Measurements from ENCODE around the gene ERC2. TPM values are rescaled to one million over a fixed set of nuclear protein-coding genes. Genes with fewer than 3 reads are reported as not detected.

ERC2 gene
- total RNA-seq, 4 donors from 2014 or later, result 0.81 to 2.9 (median 1.6) TPM

DNA sequence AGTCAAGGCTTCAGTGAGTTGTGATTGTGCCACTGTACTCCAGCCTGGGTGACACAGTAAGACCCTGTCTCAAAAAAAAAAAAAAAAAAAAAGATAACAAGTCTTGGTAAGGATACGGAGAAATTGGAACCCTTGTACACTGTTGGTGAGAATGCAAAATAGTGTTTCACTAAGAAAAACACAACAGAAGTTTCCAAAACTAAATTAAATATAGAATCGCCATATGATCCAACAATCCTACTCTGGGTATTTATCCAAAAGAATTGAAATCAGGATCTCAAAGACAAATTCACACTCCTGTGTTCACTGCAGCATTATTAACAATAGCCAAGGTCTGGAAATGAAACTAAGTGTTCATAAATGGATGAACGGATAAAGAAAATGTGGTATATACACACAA lies 149.4 kb downstream of the ERC2 start:
- ATAC-seq, result no peak
- H3K4me1 ChIP-seq, result peaks cover 0 to 17% (median 0%) of the 10 kb centered on the region in 3 donors
- no peaks in the 10 kb centered on the region for H3K36me3 ChIP-seq
- H3K27me3 ChIP-seq, result no peaks in the 10 kb centered on the region
- H3K4me3 ChIP-seq, result no peak overlapping the region
- H3K27ac ChIP-seq, result no peak overlapping the region
- WGBS, 2 donors (ENCODE audit: low coverage in 1 of 2), result 76% methylated on average over 3 of the region's 3 CpGs; no CpG with 5 or more reads in 1 of the 2 donors
- TF ChIP-seq POLR2AphosphoS5 (IDR thresholded peaks at IDR 0.05) (no peak), EP300 (IDR thresholded peaks at IDR 0.05) (no peak), POLR2A (IDR thresholded peaks at IDR 0.05) (no peak)
- TF ChIP-seq, protein P1, sequence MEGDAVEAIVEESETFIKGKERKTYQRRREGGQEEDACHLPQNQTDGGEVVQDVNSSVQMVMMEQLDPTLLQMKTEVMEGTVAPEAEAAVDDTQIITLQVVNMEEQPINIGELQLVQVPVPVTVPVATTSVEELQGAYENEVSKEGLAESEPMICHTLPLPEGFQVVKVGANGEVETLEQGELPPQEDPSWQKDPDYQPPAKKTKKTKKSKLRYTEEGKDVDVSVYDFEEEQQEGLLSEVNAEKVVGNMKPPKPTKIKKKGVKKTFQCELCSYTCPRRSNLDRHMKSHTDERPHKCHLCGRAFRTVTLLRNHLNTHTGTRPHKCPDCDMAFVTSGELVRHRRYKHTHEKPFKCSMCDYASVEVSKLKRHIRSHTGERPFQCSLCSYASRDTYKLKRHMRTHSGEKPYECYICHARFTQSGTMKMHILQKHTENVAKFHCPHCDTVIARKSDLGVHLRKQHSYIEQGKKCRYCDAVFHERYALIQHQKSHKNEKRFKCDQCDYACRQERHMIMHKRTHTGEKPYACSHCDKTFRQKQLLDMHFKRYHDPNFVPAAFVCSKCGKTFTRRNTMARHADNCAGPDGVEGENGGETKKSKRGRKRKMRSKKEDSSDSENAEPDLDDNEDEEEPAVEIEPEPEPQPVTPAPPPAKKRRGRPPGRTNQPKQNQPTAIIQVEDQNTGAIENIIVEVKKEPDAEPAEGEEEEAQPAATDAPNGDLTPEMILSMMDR (IDR thresholded peaks at IDR 0.05), result no peak
- no peaks in the 10 kb centered on the region for H3K9me3 ChIP-seq

DNA sequence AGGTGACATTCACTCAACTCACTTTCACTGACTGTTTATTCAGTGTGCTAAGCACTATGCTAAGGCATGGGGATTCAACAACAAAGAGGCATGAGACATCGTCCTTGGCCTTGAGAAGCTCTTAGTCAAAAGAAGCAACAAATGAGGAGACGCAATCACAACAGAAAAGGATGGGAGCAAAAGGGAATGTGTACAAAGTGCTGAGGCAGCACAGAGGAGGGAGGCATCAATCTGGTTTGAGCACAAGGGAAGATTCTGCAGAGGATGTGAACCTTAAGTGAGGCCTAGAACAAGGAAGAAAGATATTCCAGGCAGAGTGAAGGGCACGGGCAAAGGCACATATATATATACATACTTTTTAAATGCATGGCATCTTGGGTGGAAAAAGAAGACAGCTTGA lies 151.3 kb downstream of the ERC2 start:
- WGBS, 2 donors (ENCODE audit: low coverage in 1 of 2), result 75 to 82% methylated on average over 3 of the region's 3 CpGs
- Histone ChIP-seq H3K27me3 (no peaks in the 10 kb centered on the region), H3K4me3 (no peak overlapping the region), H3K36me3 (no peaks in the 10 kb centered on the region), H3K4me1 (peaks cover 0 to 13% (median 0%) of the 10 kb centered on the region in 3 donors), H3K27ac (no peak overlapping the region), H3K9me3 (no peaks in the 10 kb centered on the region)
- TF ChIP-seq, protein P1 (IDR thresholded peaks at IDR 0.05), result no peak
- no peak for TF ChIP-seq POLR2A (IDR thresholded peaks at IDR 0.05)
- TF ChIP-seq POLR2AphosphoS5 (IDR thresholded peaks at IDR 0.05), result no peak
- no peak for TF ChIP-seq EP300 (IDR thresholded peaks at IDR 0.05)
- no peak for ATAC-seq

DNA sequence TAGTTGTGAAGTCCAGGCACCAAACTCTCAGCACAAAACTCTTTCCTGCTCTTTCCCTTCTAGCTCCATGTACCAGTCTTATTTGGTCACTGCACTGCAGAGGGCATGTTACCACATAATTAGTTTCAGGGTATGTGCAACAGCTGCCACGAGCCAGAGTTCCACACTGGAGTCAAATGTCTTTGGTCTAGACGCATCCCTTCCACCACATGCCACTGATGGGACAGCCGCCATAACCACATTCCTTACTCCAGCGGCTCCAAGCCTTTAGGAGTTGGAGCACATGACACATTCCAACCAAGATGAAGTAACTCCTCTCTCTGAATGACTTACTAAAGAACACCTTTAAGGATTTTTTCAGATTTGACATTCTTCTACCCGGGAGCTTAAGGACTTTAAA lies 153.4 kb downstream of the ERC2 start:
- H3K27ac ChIP-seq, result no peak overlapping the region
- 44 to 48% methylated on average over 4 of the region's 5 CpGs for WGBS, 2 donors (ENCODE audit: low coverage in 1 of 2)
- H3K4me3 ChIP-seq, result no peak overlapping the region
- TF ChIP-seq EP300 (IDR thresholded peaks at IDR 0.05), result no peak
- no peak for TF ChIP-seq POLR2A (IDR thresholded peaks at IDR 0.05)
- TF ChIP-seq POLR2AphosphoS5 (IDR thresholded peaks at IDR 0.05), result no peak
- TF ChIP-seq, protein P1 (IDR thresholded peaks at IDR 0.05), result no peak
- ATAC-seq, result no peak
- no peaks in the 10 kb centered on the region for H3K36me3 ChIP-seq
- no peaks in the 10 kb centered on the region for H3K4me1 ChIP-seq
- no peaks in the 10 kb centered on the region for H3K27me3 ChIP-seq
- no peaks in the 10 kb centered on the region for H3K9me3 ChIP-seq

DNA sequence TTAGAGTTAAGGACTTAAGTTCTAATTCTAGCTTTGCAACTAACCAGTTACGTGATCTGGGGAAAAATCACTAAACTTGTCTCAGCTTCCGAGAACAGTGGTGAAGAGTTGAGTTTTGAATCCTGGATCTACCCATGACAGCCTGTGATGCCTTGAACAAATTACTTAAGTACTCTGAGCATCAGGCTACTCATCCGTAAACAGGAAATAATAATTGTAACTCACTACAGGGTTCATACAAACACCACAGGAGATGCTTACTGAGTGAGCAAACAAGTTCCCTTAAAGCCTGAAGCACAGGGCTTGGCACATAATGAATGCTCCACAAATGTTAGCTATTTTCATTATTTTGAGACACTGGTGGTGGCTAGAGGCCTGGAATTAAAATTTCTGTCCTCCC lies 158.8 kb downstream of the ERC2 start:
- TF ChIP-seq, protein P1 (IDR thresholded peaks at IDR 0.05), result no peak
- TF ChIP-seq POLR2A (IDR thresholded peaks at IDR 0.05) (no peak), EP300 (IDR thresholded peaks at IDR 0.05) (no peak), POLR2AphosphoS5 (IDR thresholded peaks at IDR 0.05) (no peak)
- Histone ChIP-seq H3K4me3 (no peak overlapping the region), H3K27me3 (no peaks in the 10 kb centered on the region), H3K9me3 (no peaks in the 10 kb centered on the region), H3K27ac (no peak overlapping the region), H3K4me1 (no peaks in the 10 kb centered on the region), H3K36me3 (no peaks in the 10 kb centered on the region)
- no peak for ATAC-seq
- 30 to 61% methylated on average over 3 of the region's 3 CpGs for WGBS, 2 donors (ENCODE audit: low coverage in 1 of 2)

DNA sequence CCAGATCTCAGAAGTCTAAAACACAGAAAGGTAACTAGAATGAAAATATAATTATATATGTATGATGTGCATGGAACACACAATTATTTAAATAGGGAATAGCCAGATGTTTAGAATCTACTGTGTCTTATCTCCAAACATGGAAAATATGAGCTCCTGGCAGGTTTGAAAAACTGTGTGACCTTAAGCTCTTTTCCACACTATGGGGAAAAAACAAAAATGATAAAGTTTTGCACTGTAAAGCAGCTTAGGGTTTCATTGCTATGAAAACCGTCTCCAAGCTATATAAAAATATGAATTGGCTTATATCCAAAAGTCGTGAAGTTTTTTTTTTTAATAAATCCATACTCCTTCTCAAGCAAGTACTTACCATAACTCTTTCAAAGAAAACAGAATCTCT lies 159.8 kb downstream of the ERC2 start:
- H3K4me1 ChIP-seq, result no peaks in the 10 kb centered on the region
- no peak for ATAC-seq
- no peak overlapping the region for H3K27ac ChIP-seq
- H3K9me3 ChIP-seq, result no peaks in the 10 kb centered on the region
- H3K27me3 ChIP-seq, result no peaks in the 10 kb centered on the region
- no peak overlapping the region for H3K4me3 ChIP-seq
- no peaks in the 10 kb centered on the region for H3K36me3 ChIP-seq
- TF ChIP-seq, protein P1 (IDR thresholded peaks at IDR 0.05), result no peak
- no peak for TF ChIP-seq POLR2AphosphoS5 (IDR thresholded peaks at IDR 0.05)
- TF ChIP-seq POLR2A (IDR thresholded peaks at IDR 0.05), result no peak
- TF ChIP-seq EP300 (IDR thresholded peaks at IDR 0.05), result no peak
- 22 to 23% methylated on average over 2 of the region's 2 CpGs for WGBS, 2 donors (ENCODE audit: low coverage in 1 of 2)
